H1 (cell line): Measurements from ENCODE around the gene CEACAM21. TPM values are rescaled to one million over a fixed set of nuclear protein-coding genes. Genes with fewer than 3 reads are reported as not detected.

Experiments
- CTCF ChIA-PET: fragments of 300-600 bp; sonication (Branson Sonifier 250); formaldehyde crosslinking; loops from one replicate; lab custom pipeline; 2021; ENCODE audit not compliant: partially characterized antibody; lab: Charles Lee
- POLR2A ChIA-PET: fragments of 300-600 bp; sonication (Branson Sonifier 250); formaldehyde crosslinking; loops from one replicate; lab custom pipeline; 2021; ENCODE audit warnings: inconsistent platforms; ENCODE audit not compliant: partially characterized antibody; lab: Charles Lee
- DNase-seq, 2 experiments: peaks; one replicate each; pipeline versions ENCODE4 v3.0.0 to v3.0.0-alpha.2; 2010 to 2022; ENCODE audit warnings: low spot score in 2 of 2, low read depth in 1 of 2, mixed read lengths in 1 of 2
- FAIRE-seq: peaks from 2 replicates; lab custom pipeline; 2011; peaks lifted over from hg19 to GRCh38; lab: Jason Lieb, UNC
- H2AFZ ChIP-seq: 2 replicates; pipeline ENCODE4 v1.8.1; 2012; ENCODE audit warnings: low read length, inconsistent platforms
- H2AK5ac ChIP-seq: 2 replicates; pipeline ENCODE4 v1.6.1; 2013; ENCODE audit warnings: low read depth, low read length
- H2BK120ac ChIP-seq: replicated peaks from 2 replicates; pipeline ENCODE3; 2013; ENCODE audit warnings: low read depth, low read length, inconsistent platforms
- H2BK12ac ChIP-seq: 2 replicates; pipeline ENCODE4 v1.6.1; 2013; ENCODE audit warnings: low read depth, low read length
- H2BK15ac ChIP-seq: 2 replicates; pipeline ENCODE4 v1.6.1; 2013; ENCODE audit warnings: low read length
- H2BK20ac ChIP-seq: 2 replicates; pipeline ENCODE4 v1.6.1; 2013; ENCODE audit warnings: low read length
- H2BK5ac ChIP-seq: 2 replicates; pipeline ENCODE4 v1.6.1; 2013; ENCODE audit warnings: low read depth, low read length
- H3K14ac ChIP-seq: 2 replicates; pipeline ENCODE4 v1.6.1; 2013; ENCODE audit warnings: inconsistent platforms; ENCODE audit not compliant: insufficient read length
- H3K18ac ChIP-seq: 2 replicates; pipeline ENCODE4 v1.6.1; 2013; ENCODE audit warnings: low read length; ENCODE audit errors: extremely low read depth
- H3K23ac ChIP-seq: 2 replicates; pipeline ENCODE4 v1.6.1; 2013; ENCODE audit warnings: inconsistent platforms; ENCODE audit not compliant: insufficient read length
- H3K23me2 ChIP-seq: 2 replicates; pipeline ENCODE4 v1.6.1; 2013; ENCODE audit warnings: low read depth, low read length
- H3K27ac ChIP-seq: 2 replicates; pipeline ENCODE4 v1.6.1; 2011; ENCODE audit warnings: low read depth, low read length, inconsistent platforms
- H3K27me3 ChIP-seq, 4 experiments: replicated peaks in 1 of 4; 1 replicate in 1 of 4; 2 replicates in 3 of 4; pipeline versions ENCODE4 v1.6.1 to v1.8.1; 2011 to 2013; ENCODE audit warnings: low read length in 3 of 4, mild to moderate bottlenecking in 3 of 4, inconsistent platforms in 2 of 4, mixed read lengths in 2 of 4, moderate library complexity in 1 of 4; ENCODE audit not compliant: control insufficient read depth in 3 of 4, insufficient read depth in 3 of 4; ENCODE audit errors: extremely low read depth in 1 of 4
- H3K36me3 ChIP-seq, 4 experiments: 2 replicates each; pipeline versions ENCODE4 v1.6.1 to v1.8.1; 2011 to 2013; ENCODE audit warnings: mild to moderate bottlenecking in 4 of 4, low read length in 3 of 4, moderate library complexity in 2 of 4, control low read depth in 1 of 4, inconsistent platforms in 1 of 4; ENCODE audit not compliant: insufficient read depth in 4 of 4, control insufficient read depth in 2 of 4
- H3K4ac ChIP-seq: replicated peaks from 2 replicates; pipeline ENCODE3; 2013; ENCODE audit warnings: low read length, low read depth, mixed read lengths, inconsistent platforms; ENCODE audit not compliant: insufficient read length
- H3K4me1 ChIP-seq, 4 experiments: replicated peaks in 1 of 4; 1 replicate in 1 of 4; 2 replicates in 3 of 4; pipeline versions ENCODE4 v1.6.1 to v1.8.1; 2011 to 2013; ENCODE audit warnings: low read length in 3 of 4, inconsistent platforms in 2 of 4, mixed read lengths in 1 of 4; ENCODE audit not compliant: insufficient read depth in 4 of 4, control insufficient read depth in 3 of 4
- H3K4me2 ChIP-seq, 2 experiments: 2 replicates each; pipeline versions ENCODE4 v1.6.1 to v1.8.1; 2011 to 2013; ENCODE audit warnings: low read depth in 2 of 2, low read length in 2 of 2, control low read depth in 1 of 2, inconsistent platforms in 1 of 2, mild to moderate bottlenecking in 1 of 2; ENCODE audit not compliant: insufficient read depth in 1 of 2
- H3K4me3 ChIP-seq, 4 experiments: fragments of 200-600, 300-600 bp in 1 of 4; sonication (generic), shearing (Covaris generic), sonication (Bioruptor Twin) in 1 of 4; 2 replicates each; pipeline versions ENCODE4 v1.5.1 to v1.8.1; 2011 to 2016; ENCODE audit warnings: low read length in 4 of 4, low read depth in 3 of 4, control low read depth in 2 of 4, inconsistent platforms in 2 of 4, mild to moderate bottlenecking in 2 of 4, mixed read lengths in 1 of 4, moderate library complexity in 1 of 4; ENCODE audit not compliant: insufficient read depth in 2 of 4; ENCODE audit errors: extremely low read depth in 1 of 4
- H3K56ac ChIP-seq: replicated peaks from 2 replicates; pipeline ENCODE3; 2013; ENCODE audit warnings: low read depth, mild to moderate bottlenecking, mixed read lengths, low read length, inconsistent platforms; ENCODE audit not compliant: insufficient read length
- H3K79me1 ChIP-seq: 2 replicates; pipeline ENCODE4 v1.6.1; 2013; ENCODE audit warnings: low read depth, low read length, control low read depth
- H3K79me2 ChIP-seq, 2 experiments: 2 replicates each; pipeline versions ENCODE4 v1.6.1 to v1.8.1; 2012 to 2013; ENCODE audit warnings: low read length in 2 of 2, mild to moderate bottlenecking in 2 of 2, inconsistent platforms in 1 of 2; ENCODE audit not compliant: insufficient read depth in 2 of 2, control insufficient read depth in 1 of 2
- H3K9ac ChIP-seq, 4 experiments: replicated peaks in 1 of 4; 1 replicate in 1 of 4; 2 replicates in 3 of 4; pipeline versions ENCODE4 v1.6.1 to v1.8.1; 2011 to 2013; ENCODE audit warnings: low read depth in 3 of 4, low read length in 3 of 4, control low read depth in 2 of 4, mild to moderate bottlenecking in 2 of 4, moderate library complexity in 2 of 4, inconsistent platforms in 1 of 4; ENCODE audit errors: extremely low read depth in 1 of 4
- H3K9me3 ChIP-seq, 2 experiments: 2 replicates each; pipeline versions ENCODE4 v1.6.1 to v1.8.1; 2012 to 2013; ENCODE audit warnings: mild to moderate bottlenecking in 2 of 2, moderate library complexity in 2 of 2, control low read depth in 1 of 2, inconsistent platforms in 1 of 2, low read depth in 1 of 2, low read length in 1 of 2, mixed read lengths in 1 of 2; ENCODE audit not compliant: insufficient read depth in 2 of 2
- H4K20me1 ChIP-seq, 2 experiments: replicated peaks in 1 of 2; 2 replicates each; pipeline versions ENCODE3 to v1.8.1; 2011 to 2013; ENCODE audit warnings: inconsistent platforms in 2 of 2, low read length in 2 of 2, mild to moderate bottlenecking in 1 of 2; ENCODE audit not compliant: insufficient read depth in 2 of 2, control insufficient read depth in 1 of 2
- H4K5ac ChIP-seq: 2 replicates; pipeline ENCODE4 v1.6.1; 2013; ENCODE audit warnings: low read length, low read depth, mixed read lengths, inconsistent platforms; ENCODE audit not compliant: insufficient read length
- H4K8ac ChIP-seq: 2 replicates; pipeline ENCODE4 v1.8.0; 2013; ENCODE audit warnings: mild to moderate bottlenecking, moderate library complexity, low read length, inconsistent platforms; ENCODE audit not compliant: insufficient read depth; ENCODE audit errors: extremely low read depth
- H4K91ac ChIP-seq: replicated peaks from 2 replicates; pipeline ENCODE3; 2013; ENCODE audit warnings: low read length, mixed read lengths, inconsistent platforms; ENCODE audit not compliant: insufficient read length
- KDM5A ChIP-seq: fragments of 200-600 bp; IDR thresholded peaks from 2 replicates; pipeline ENCODE4 v1.7.1; 2012; ENCODE audit warnings: mild to moderate bottlenecking, low read length, inconsistent platforms, mixed read lengths
- TEAD4 ChIP-seq: IDR thresholded peaks from 2 replicates; pipeline ENCODE4 v1.6.1; 2012; ENCODE audit warnings: low read depth, low read length, inconsistent platforms, mixed read lengths
- WGBS, 2 experiments: shearing (Covaris generic) in 1 of 2; methylation state at CpG; one replicate each; pipeline versions ENCODE4 v1.1.6 to v1.1.7; 2013 to 2015; ENCODE audit warnings: low lambda C conversion rate in 2 of 2, mixed read lengths in 2 of 2, inconsistent platforms in 1 of 2, low coverage in 1 of 2, missing lambda C conversion rate in 1 of 2; ENCODE audit not compliant: insufficient replicate concordance in 2 of 2, insufficient coverage in 1 of 2, insufficient read length in 1 of 2; ENCODE audit errors: extremely low coverage in 1 of 2, missing lambda C conversion rate in 1 of 2; 5-methylcytosine and 5-hydroxymethylcytosine counted together
- polyA plus RNA-seq, 7 experiments: library from polyadenylated mRNA; depleted of rRNA in 3 of 7; stranded (reverse) in 5 of 7; unstranded in 2 of 7; fragments of >200 nt in 5 of 7; fragments of 200-250 nt in 2 of 7; gene quantifications; 1 replicate in 5 of 7; 2 replicates in 1 of 7; 4 replicates in 1 of 7; pipeline versions ENCODE4 v1.2.1 to v1.2.3, GENCODE V29; 2011 to 2013; ENCODE audit warnings: missing spikeins in 2 of 7, mixed read lengths in 2 of 7
- total RNA-seq: library from RNA; stranded (reverse); fragmentation: NEBNext Ultra II Directional; extraction: Animal tissue kit (Norgen Biotek cat#: 25700); gene quantifications from 2 replicates; pipeline ENCODE4 v1.2.1, GENCODE V29; 2021

Gene CEACAM21
- total and polyA plus RNA-seq, 2 of the 8 experiments (the other 6 are each of a cell fraction or from before 2014, with no cell fraction given), result not detected

DNA sequence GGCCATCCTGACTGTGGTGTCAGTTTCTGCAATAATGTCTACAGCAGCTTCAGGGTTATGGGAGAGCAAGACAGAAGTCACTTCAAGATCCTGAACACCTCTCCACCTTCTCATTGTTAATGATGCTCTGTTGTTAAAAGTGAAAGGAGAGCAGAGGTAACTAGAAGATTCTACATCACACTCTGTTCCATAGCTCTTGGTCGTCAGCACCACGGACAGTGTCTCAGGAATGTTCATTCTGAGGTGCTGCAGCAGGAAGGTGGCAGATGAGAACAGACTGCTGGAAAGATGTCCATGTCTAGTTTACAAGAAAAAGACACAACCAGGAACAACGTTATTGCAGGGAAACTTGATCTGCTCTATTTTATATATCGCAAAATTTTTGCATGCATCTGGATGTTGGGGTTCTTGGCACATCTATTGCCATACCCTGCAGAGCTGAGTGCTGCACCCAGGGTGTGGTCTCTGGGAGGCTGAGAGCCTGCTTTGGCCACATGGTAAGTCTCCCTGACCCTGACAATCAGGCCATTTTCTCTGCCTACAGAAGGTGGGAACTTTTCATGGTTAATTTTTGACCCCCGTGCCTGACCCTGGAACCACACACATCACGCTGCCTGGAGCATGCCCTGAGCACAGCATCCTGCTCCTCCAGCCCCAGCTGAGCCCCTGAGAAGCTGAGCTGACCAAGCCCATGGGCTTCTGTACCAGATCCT, 12.7 kb downstream of the CEACAM21 start:
- no peaks in the 10 kb centered on the region for H3K23me2 ChIP-seq
- no peaks in the 10 kb centered on the region for H3K4me1 ChIP-seq
- no peaks in the 10 kb centered on the region for H3K36me3 ChIP-seq
- no peak overlapping the region for H3K4me3 ChIP-seq
- H3K27ac ChIP-seq, result no peak overlapping the region
- no peaks in the 10 kb centered on the region for H3K79me1 ChIP-seq
- H4K91ac ChIP-seq, result no peak overlapping the region
- H3K56ac ChIP-seq, result no peak overlapping the region
- WGBS, 2 experiments, result 61% methylated on average over 6 of the region's 6 CpGs; no CpG with 5 or more reads in 1 of the 2 experiments
- H2BK5ac ChIP-seq, result no peak overlapping the region
- H2AFZ ChIP-seq, result no peak overlapping the region
- no peak overlapping the region for H2BK12ac ChIP-seq
- no peak overlapping the region for H2BK20ac ChIP-seq
- no peaks in the 10 kb centered on the region for H4K20me1 ChIP-seq
- H4K5ac ChIP-seq, result no peak overlapping the region
- DNase-seq, result no peak
- H3K23ac ChIP-seq, result no peak overlapping the region
- H3K18ac ChIP-seq, result no peak overlapping the region
- H3K9ac ChIP-seq, result no peak overlapping the region
- H3K9me3 ChIP-seq, result peaks cover 69 to 77% of the 10 kb centered on the region in 2 experiments
- H2BK15ac ChIP-seq, result no peak overlapping the region
- ChIA-PET POLR2A (no interaction called here), CTCF (interaction anchor here (1.0 to 2.1 kb wide), 3 partner anchors 18 to 139 kb away, joined by 3 to 7 read pairs (median 4); no protein-coding TSS in a partner anchor)
- H2BK120ac ChIP-seq, result no peak overlapping the region
- H4K8ac ChIP-seq, result no peak overlapping the region
- H3K14ac ChIP-seq, result no peak overlapping the region
- TF ChIP-seq TEAD4, result peak; percentile 88
- TF ChIP-seq KDM5A, result no peak
- no peak overlapping the region for H3K4me2 ChIP-seq
- FAIRE-seq, result no peak
- no peak overlapping the region for H2AK5ac ChIP-seq
- no peaks in the 10 kb centered on the region for H3K79me2 ChIP-seq
- no peak overlapping the region for H3K4ac ChIP-seq
- H3K27me3 ChIP-seq, result no peaks in the 10 kb centered on the region
